OCI-LY7 (cell line): Measurements from ENCODE around the gene DAPK1.

Experiments
- EZH2phosphoT487 ChIP-seq: fragments of 200-600 bp; sonication (generic); IDR thresholded peaks from 2 replicates; pipeline ENCODE4 v1.6.1; 2018; ENCODE audit warnings: low read depth, borderline replicate concordance, mild to moderate bottlenecking, mixed run types, antibody characterized with exemption, low read length, moderate library complexity, mixed read lengths
- TF ChIP-seq, protein P1 (sequence below): fragments of 200-600 bp; sonication (generic); conservative IDR thresholded peaks from 2 replicates; pipeline ENCODE4 v1.5.1; 2014; ENCODE audit warnings: mild to moderate bottlenecking, antibody characterized with exemption, low read length, moderate library complexity, mixed read lengths

DNA sequence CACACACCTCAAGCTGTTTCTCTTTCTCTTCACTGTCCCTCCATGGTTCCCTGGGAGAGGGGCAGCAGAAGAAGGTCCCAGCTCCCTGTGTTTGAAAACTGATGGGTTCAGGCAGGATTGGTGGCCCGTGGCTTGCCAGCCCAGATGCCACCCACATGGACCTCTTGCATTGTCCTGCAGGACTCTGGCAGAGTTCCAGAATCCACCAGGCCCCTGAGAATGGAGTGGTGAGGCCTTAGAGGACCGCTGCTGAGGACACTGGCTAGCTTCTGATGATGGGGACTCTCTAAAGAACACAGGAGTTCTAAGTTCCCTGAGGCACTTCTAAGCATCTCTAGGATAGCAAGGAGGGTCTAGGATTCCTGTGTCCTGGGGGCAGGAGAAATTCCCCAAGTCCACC, 253.1 kb downstream of the DAPK1 start:
- TF ChIP-seq, protein P1, sequence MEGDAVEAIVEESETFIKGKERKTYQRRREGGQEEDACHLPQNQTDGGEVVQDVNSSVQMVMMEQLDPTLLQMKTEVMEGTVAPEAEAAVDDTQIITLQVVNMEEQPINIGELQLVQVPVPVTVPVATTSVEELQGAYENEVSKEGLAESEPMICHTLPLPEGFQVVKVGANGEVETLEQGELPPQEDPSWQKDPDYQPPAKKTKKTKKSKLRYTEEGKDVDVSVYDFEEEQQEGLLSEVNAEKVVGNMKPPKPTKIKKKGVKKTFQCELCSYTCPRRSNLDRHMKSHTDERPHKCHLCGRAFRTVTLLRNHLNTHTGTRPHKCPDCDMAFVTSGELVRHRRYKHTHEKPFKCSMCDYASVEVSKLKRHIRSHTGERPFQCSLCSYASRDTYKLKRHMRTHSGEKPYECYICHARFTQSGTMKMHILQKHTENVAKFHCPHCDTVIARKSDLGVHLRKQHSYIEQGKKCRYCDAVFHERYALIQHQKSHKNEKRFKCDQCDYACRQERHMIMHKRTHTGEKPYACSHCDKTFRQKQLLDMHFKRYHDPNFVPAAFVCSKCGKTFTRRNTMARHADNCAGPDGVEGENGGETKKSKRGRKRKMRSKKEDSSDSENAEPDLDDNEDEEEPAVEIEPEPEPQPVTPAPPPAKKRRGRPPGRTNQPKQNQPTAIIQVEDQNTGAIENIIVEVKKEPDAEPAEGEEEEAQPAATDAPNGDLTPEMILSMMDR = no peak
- TF ChIP-seq EZH2phosphoT487 = no peak
